ENCODE results near the gene ZSWIM8. TPM values are rescaled to one million over a fixed set of nuclear protein-coding genes. Genes with fewer than 3 reads are reported as not detected.

The ZSWIM8 gene
- total and polyA plus RNA-seq, 2 experiments from 2014 or later: 25.5 to 61.5 TPM

GRCh38 chr10:73848821-73849489 lies 63.5 kb downstream of the ZSWIM8 start:
- Histone ChIP-seq H3K4me1 (ENCODE audit: insufficient read depth) (peaks cover 18% of the 10 kb centered on the region), H2AFZ (no peak overlapping the region), H3K27me3 (replicated peaks; ENCODE audit: insufficient read depth) (no peaks in the 10 kb centered on the region), H3K9me3 (ENCODE audit: low read depth) (no peaks in the 10 kb centered on the region), H3K36me3 (ENCODE audit: low read depth) (no peaks in the 10 kb centered on the region), H3K9ac (no peak overlapping the region), H3K79me2 (ENCODE audit: insufficient read depth) (no peaks in the 10 kb centered on the region), H3F3A (ENCODE audit: insufficient read depth) (peaks cover 28% of the 10 kb centered on the region), H3K27ac (no peak overlapping the region), H4K20me1 (ENCODE audit: insufficient read depth) (no peaks in the 10 kb centered on the region), H3K4me3 (no peak overlapping the region), H3K4me2 (ENCODE audit: unreplicated experiment) (no peak overlapping the region), H3K9me2 (ENCODE audit: insufficient read depth) (no peaks in the 10 kb centered on the region)
- WGBS, 2 experiments (ENCODE audit: low coverage in 1 of 2, low lambda C conversion rate in 2 of 2, missing lambda C conversion rate in 2 of 2): 28 to 29% methylated on average over 17 of the region's 17 CpGs
- TF ChIP-seq EZH2phosphoT487 (IDR thresholded peaks at IDR 0.05; ENCODE audit: insufficient read depth, low read depth): no peak
- TF ChIP-seq EZH2 (IDR thresholded peaks at IDR 0.05; ENCODE audit: insufficient read depth, poor library complexity, severe bottlenecking): no peak
- DNase-seq: peak; percentile 88
- in situ Hi-C loops (cut with MboI): no loop called here

GRCh38 chr10:73850211-73850610 lies 64.8 kb downstream of the ZSWIM8 start:
- in situ Hi-C loops (cut with MboI): no loop called here
- H3K79me2 ChIP-seq (ENCODE audit: insufficient read depth): no peaks in the 10 kb centered on the region
- H3K4me2 ChIP-seq (ENCODE audit: unreplicated experiment): peak overlapping the region; percentile 43
- 59 to 61% methylated on average over 8 of the region's 8 CpGs for WGBS, 2 experiments (ENCODE audit: low coverage in 1 of 2, low lambda C conversion rate in 2 of 2, missing lambda C conversion rate in 2 of 2)
- no peaks in the 10 kb centered on the region for H4K20me1 ChIP-seq (ENCODE audit: insufficient read depth)
- no peak overlapping the region for H3K4me3 ChIP-seq
- H3K9me2 ChIP-seq (ENCODE audit: insufficient read depth): no peaks in the 10 kb centered on the region
- TF ChIP-seq EZH2phosphoT487 (IDR thresholded peaks at IDR 0.05; ENCODE audit: insufficient read depth, low read depth) (no peak), EZH2 (IDR thresholded peaks at IDR 0.05; ENCODE audit: insufficient read depth, poor library complexity, severe bottlenecking) (no peak)
- DNase-seq: no peak
- H3F3A ChIP-seq (ENCODE audit: insufficient read depth): peaks cover 28% of the 10 kb centered on the region
- peak overlapping the region; percentile 73 for H3K27ac ChIP-seq
- H3K4me1 ChIP-seq (ENCODE audit: insufficient read depth): peaks cover 18% of the 10 kb centered on the region
- peak overlapping the region; percentile 39 for H3K9ac ChIP-seq
- H3K27me3 ChIP-seq (replicated peaks; ENCODE audit: insufficient read depth): no peaks in the 10 kb centered on the region
- H2AFZ ChIP-seq: no peak overlapping the region
- no peaks in the 10 kb centered on the region for H3K9me3 ChIP-seq (ENCODE audit: low read depth)
- no peaks in the 10 kb centered on the region for H3K36me3 ChIP-seq (ENCODE audit: low read depth)

- peak; percentile 93 for DNase-seq
- TF ChIP-seq EZH2 (IDR thresholded peaks at IDR 0.05; ENCODE audit: insufficient read depth, poor library complexity, severe bottlenecking) (no peak), EZH2phosphoT487 (IDR thresholded peaks at IDR 0.05; ENCODE audit: insufficient read depth, low read depth) (no peak)
- no peaks in the 10 kb centered on the region for H3K9me3 ChIP-seq (ENCODE audit: low read depth)
- in situ Hi-C loops (cut with MboI): no loop called here
- H3K27ac ChIP-seq: peak overlapping the region; percentile 73
- H2AFZ ChIP-seq: peak overlapping the region; percentile 41
- peak overlapping the region; percentile 50 for H3K9ac ChIP-seq
- H3K4me3 ChIP-seq: peak overlapping the region; percentile 22; the same call in 1 of the 2 replicates
- H3K4me1 ChIP-seq (ENCODE audit: insufficient read depth): peaks cover 18% of the 10 kb centered on the region
- H3K36me3 ChIP-seq (ENCODE audit: low read depth): no peaks in the 10 kb centered on the region
- peak overlapping the region; percentile 43 for H3K4me2 ChIP-seq (ENCODE audit: unreplicated experiment)
- WGBS, 2 experiments (ENCODE audit: low coverage in 1 of 2, low lambda C conversion rate in 2 of 2, missing lambda C conversion rate in 2 of 2): 12 to 18% methylated on average over 15 of the region's 15 CpGs
- peaks cover 28% of the 10 kb centered on the region for H3F3A ChIP-seq (ENCODE audit: insufficient read depth)
- H3K27me3 ChIP-seq (replicated peaks; ENCODE audit: insufficient read depth): no peaks in the 10 kb centered on the region
- no peaks in the 10 kb centered on the region for H3K9me2 ChIP-seq (ENCODE audit: insufficient read depth)
- H4K20me1 ChIP-seq (ENCODE audit: insufficient read depth): no peaks in the 10 kb centered on the region
- no peaks in the 10 kb centered on the region for H3K79me2 ChIP-seq (ENCODE audit: insufficient read depth)
Observed at GRCh38 chr10:73850863-73851461, 65.6 kb downstream of the ZSWIM8 start.

Small RNA genes within 50 kb of the gene (small RNA-seq; reads per million reads assigned to genes)
- gene AC022400.4 (ENCODE audit: low read depth, low replicate concordance): not detected
- not detected for gene AC022400.9 (ENCODE audit: low read depth, low replicate concordance)
- gene ZSWIM8-AS1 (ENCODE audit: low read depth, low replicate concordance): not detected

Other genes starting within 250 kb of the ZSWIM8 start
- gene USP54, start 194.3 kb upstream of the ZSWIM8 start, total RNA-seq (2014; rRNA removed; shearing (Covaris generic)): 4.2 and 18.5 TPM in 2 replicates
- 4.0 and 6.8 TPM in 2 replicates for gene USP54, start 194.3 kb upstream of the ZSWIM8 start, polyA plus RNA-seq (2016; fragmentation: Nextera tagmentation; extraction: Ambion mirVana)
- 0.32 TPM in 1 of 2 replicates, not detected in the other for gene MYOZ1, start 144.1 kb upstream of the ZSWIM8 start, total RNA-seq (2014; rRNA removed; shearing (Covaris generic))
- gene MYOZ1, start 144.1 kb upstream of the ZSWIM8 start, polyA plus RNA-seq (2016; fragmentation: Nextera tagmentation; extraction: Ambion mirVana): 0.39 and 0.44 TPM in 2 replicates
- 0.11 TPM in 1 of 2 replicates, not detected in the other for gene SYNPO2L, start 129.6 kb upstream of the ZSWIM8 start, total RNA-seq (2014; rRNA removed; shearing (Covaris generic))
- 0.33 and 0.34 TPM in 2 replicates for gene SYNPO2L, start 129.6 kb upstream of the ZSWIM8 start, polyA plus RNA-seq (2016; fragmentation: Nextera tagmentation; extraction: Ambion mirVana)
- 2.1 and 3.9 TPM in 2 replicates for gene AGAP5, start 87.5 kb upstream of the ZSWIM8 start, total RNA-seq (2014; rRNA removed; shearing (Covaris generic))
- 0.75 and 0.80 TPM in 2 replicates for gene AGAP5, start 87.5 kb upstream of the ZSWIM8 start, polyA plus RNA-seq (2016; fragmentation: Nextera tagmentation; extraction: Ambion mirVana)
- gene SEC24C, start 41.2 kb upstream of the ZSWIM8 start, total RNA-seq (2014; rRNA removed; shearing (Covaris generic)): 75.6 and 87.1 TPM in 2 replicates
- gene SEC24C, start 41.2 kb upstream of the ZSWIM8 start, polyA plus RNA-seq (2016; fragmentation: Nextera tagmentation; extraction: Ambion mirVana): 30.6 and 31.4 TPM in 2 replicates
- 23.1 and 26.9 TPM in 2 replicates for gene CHCHD1, start 3.6 kb upstream of the ZSWIM8 start, total RNA-seq (2014; rRNA removed; shearing (Covaris generic))
- gene CHCHD1, start 3.6 kb upstream of the ZSWIM8 start, polyA plus RNA-seq (2016; fragmentation: Nextera tagmentation; extraction: Ambion mirVana): 66.3 and 73.0 TPM in 2 replicates
- gene NDST2, start 26.0 kb downstream of the ZSWIM8 start, total RNA-seq (2014; rRNA removed; shearing (Covaris generic)): 26.8 and 50.0 TPM in 2 replicates
- gene NDST2, start 26.0 kb downstream of the ZSWIM8 start, polyA plus RNA-seq (2016; fragmentation: Nextera tagmentation; extraction: Ambion mirVana): 27.4 and 30.9 TPM in 2 replicates
- 25.7 and 29.1 TPM in 2 replicates for gene CAMK2G, start 88.9 kb downstream of the ZSWIM8 start, total RNA-seq (2014; rRNA removed; shearing (Covaris generic))
- gene CAMK2G, start 88.9 kb downstream of the ZSWIM8 start, polyA plus RNA-seq (2016; fragmentation: Nextera tagmentation; extraction: Ambion mirVana): 24.3 and 28.2 TPM in 2 replicates
- 13.3 and 13.8 TPM in 2 replicates for gene PLAU, start 125.5 kb downstream of the ZSWIM8 start, total RNA-seq (2014; rRNA removed; shearing (Covaris generic))
- gene PLAU, start 125.5 kb downstream of the ZSWIM8 start, polyA plus RNA-seq (2016; fragmentation: Nextera tagmentation; extraction: Ambion mirVana): 26.0 and 26.1 TPM in 2 replicates
- gene VCL, start 212.5 kb downstream of the ZSWIM8 start, total RNA-seq (2014; rRNA removed; shearing (Covaris generic)): 235 and 265 TPM in 2 replicates
- 177 and 180 TPM in 2 replicates for gene VCL, start 212.5 kb downstream of the ZSWIM8 start, polyA plus RNA-seq (2016; fragmentation: Nextera tagmentation; extraction: Ambion mirVana)